BJ (cell line): ENCODE data around the gene CCDC71L. TPM values are rescaled to one million over a fixed set of nuclear protein-coding genes. Genes with fewer than 3 reads are reported as not detected.
"Not testable (repeated sequence)": the region's sequence is repeated elsewhere in the genome, so short reads cannot be mapped to it uniquely, and the experiment has no call there.

Experiments used
- CTCF ChIA-PET: fragments of 350-600 bp; formaldehyde crosslinking; extraction: SDS; loops from one replicate; lab custom pipeline; 2021; ENCODE audit warnings: antibody characterized with exemption, inconsistent platforms; lab: Yijun Ruan, JAX
- POLR2A ChIA-PET: fragments of 300-600 bp; sonication (Branson Sonifier 250); formaldehyde crosslinking; extraction: SDS; loops from one replicate; lab custom pipeline; 2021; ENCODE audit warnings: antibody characterized with exemption; lab: Charles Lee
- DNase-seq: peaks from one replicate; pipeline ENCODE4 v3.0.0-alpha.2; 2011; ENCODE audit warnings: low read depth
- H3K27me3 ChIP-seq: 2 replicates; pipeline ENCODE4 v1.6.0; 2011; ENCODE audit warnings: low read length; ENCODE audit not compliant: control insufficient read depth, insufficient read depth
- H3K36me3 ChIP-seq: 2 replicates; pipeline ENCODE4 v1.5.1; 2011; ENCODE audit warnings: low read length; ENCODE audit not compliant: control insufficient read depth, insufficient read depth
- H3K4me3 ChIP-seq: 2 replicates; pipeline ENCODE4 v1.5.1; 2011; ENCODE audit warnings: low read depth, mild to moderate bottlenecking, control low read depth, low read length
- polyA minus RNA-seq: library from RNA; depleted of rRNA, polyadenylated mRNA; stranded (reverse); fragments of >200 nt; gene quantifications from 2 replicates; pipeline ENCODE4 v1.2.3, GENCODE V29; 2011; rRNA and poly(A)+ RNA removed
- polyA plus RNA-seq: library from polyadenylated mRNA; depleted of rRNA; stranded (reverse); fragments of >200 nt; gene quantifications from 2 replicates; pipeline ENCODE4 v1.2.3, GENCODE V29; 2011; rRNA removed
- TF ChIP-seq, protein P1 (sequence below): IDR thresholded peaks from 2 replicates; pipeline ENCODE4 v1.5.1; 2011; ENCODE audit warnings: low read depth, mild to moderate bottlenecking, control low read depth, inconsistent platforms, low read length, moderate library complexity; ENCODE audit not compliant: insufficient read depth

Gene CCDC71L
- polyA plus RNA-seq, result 39.3 and 47.6 TPM in 2 replicates
- polyA minus RNA-seq, result 20.0 and 22.7 TPM in 2 replicates

GRCh38 chr7:106660862-106661720 is at the start of gene CCDC71L:
CCDC71L (minus strand) TSS chr7:106661158; CDS start chr7:106660896, 262 bp downstream.
- Histone ChIP-seq H3K36me3 (no peaks in the 10 kb centered on the region), H3K4me3 (peak within 1 kb of the TSS; percentile 99), H3K27me3 (no peaks in the 10 kb centered on the region)
- CTCF ChIA-PET, result interaction anchor here (0.7 to 4.8 kb wide), 25 partner anchors 9 to 484 kb away, joined by 3 to 53 read pairs (median 6); no protein-coding TSS in a partner anchor
- peak; percentile 84 for DNase-seq
- POLR2A ChIA-PET, result interaction anchor here (0.6 to 1.8 kb wide), 3 partner anchors 20 to 176 kb away, joined by 3 to 6 read pairs (median 3); no protein-coding TSS in a partner anchor
- TF ChIP-seq, protein P1, sequence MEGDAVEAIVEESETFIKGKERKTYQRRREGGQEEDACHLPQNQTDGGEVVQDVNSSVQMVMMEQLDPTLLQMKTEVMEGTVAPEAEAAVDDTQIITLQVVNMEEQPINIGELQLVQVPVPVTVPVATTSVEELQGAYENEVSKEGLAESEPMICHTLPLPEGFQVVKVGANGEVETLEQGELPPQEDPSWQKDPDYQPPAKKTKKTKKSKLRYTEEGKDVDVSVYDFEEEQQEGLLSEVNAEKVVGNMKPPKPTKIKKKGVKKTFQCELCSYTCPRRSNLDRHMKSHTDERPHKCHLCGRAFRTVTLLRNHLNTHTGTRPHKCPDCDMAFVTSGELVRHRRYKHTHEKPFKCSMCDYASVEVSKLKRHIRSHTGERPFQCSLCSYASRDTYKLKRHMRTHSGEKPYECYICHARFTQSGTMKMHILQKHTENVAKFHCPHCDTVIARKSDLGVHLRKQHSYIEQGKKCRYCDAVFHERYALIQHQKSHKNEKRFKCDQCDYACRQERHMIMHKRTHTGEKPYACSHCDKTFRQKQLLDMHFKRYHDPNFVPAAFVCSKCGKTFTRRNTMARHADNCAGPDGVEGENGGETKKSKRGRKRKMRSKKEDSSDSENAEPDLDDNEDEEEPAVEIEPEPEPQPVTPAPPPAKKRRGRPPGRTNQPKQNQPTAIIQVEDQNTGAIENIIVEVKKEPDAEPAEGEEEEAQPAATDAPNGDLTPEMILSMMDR, result no peak

- H3K27me3 ChIP-seq, CTCF ChIA-PET, DNase-seq, H3K36me3 ChIP-seq, H3K4me3 ChIP-seq, POLR2A ChIA-PET: not testable (repeated sequence)
Observed at GRCh38 chr7:106709604-106710003, 48.6 kb upstream of the CCDC71L start.

DNA sequence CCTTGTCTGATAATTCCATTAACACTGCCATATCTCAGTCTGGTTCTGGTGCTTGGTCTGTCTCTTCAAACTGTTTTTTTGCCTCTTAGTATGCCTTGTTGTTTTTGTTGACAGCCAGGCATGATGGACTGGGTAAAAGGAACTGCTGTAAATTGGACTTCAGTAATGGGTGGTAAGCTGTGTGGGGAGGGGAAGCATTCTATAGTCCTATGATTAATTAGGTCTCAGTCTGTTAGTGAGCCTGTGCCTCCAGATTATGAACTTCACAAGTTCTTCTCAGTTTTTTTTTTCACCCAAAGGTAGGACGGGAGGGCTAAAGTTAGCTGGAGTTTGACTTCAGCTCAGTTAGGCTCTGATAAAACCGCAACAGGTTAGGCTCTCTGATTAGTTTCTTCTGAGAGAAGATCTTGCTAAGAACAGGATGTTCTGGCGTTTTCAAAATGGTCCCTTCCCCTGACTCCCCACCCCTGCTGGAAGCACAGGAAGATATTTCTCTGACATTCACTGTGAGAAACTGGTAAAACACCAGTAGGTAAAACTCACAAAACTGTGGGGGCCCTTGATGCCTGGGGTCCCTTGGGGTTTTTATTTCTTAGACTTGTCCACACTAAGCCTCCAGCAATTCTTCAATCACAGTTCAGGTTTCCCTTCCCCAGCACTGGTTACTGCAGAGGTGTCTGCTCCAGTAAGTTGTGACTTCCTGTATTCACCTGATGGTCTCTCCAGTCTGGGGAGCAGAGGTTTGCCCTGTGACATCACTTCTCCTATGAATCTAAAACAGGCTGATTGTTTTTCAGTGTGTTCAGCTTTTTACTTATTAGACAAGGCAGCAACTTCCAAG is 43.3 kb upstream of the CCDC71L start:
- no peak for DNase-seq
- POLR2A ChIA-PET, result no interaction called here
- Histone ChIP-seq H3K27me3 (no peaks in the 10 kb centered on the region), H3K36me3 (no peaks in the 10 kb centered on the region), H3K4me3 (no peak overlapping the region)
- CTCF ChIA-PET, result interaction anchor here (0.8 kb wide), 1 partner anchor 533 kb away, joined by 3 read pairs; no protein-coding TSS in a partner anchor
- TF ChIP-seq, protein P1, result no peak

DNA sequence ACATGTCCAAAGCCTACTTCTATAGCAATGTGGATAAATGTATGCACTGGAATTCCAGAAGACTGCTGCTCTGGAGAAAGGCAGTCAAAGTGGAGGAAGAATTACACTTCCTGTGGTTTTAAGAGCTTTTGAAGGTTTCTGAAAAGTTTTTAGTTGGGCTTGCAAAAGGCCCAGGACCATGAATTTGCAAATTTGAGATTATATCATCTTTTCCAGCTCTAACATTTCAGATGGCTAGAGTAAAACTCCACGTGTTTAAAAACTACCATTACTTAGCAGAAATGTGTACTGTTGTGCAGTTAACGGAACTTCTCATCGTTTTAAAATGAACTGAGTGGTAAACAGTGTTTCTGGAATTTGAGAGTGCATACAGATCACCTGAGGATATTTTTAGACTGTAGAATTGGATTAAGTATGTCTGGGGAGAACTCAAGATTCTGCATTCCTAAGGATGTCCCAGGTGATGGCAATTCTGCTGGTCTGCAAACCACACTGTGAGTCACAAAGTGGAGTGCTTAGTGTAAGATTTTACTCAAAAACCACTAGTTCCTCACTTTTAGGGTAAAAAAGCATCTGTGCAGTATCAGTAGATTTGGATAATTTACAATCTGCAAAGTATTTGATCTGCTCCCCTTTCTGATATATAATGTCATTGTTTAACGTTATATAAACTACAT is 32.9 kb upstream of the CCDC71L start:
- CTCF ChIA-PET, result interaction anchor here (0.6 to 1.7 kb wide), 2 partner anchors 23 to 719 kb away, joined by 3 to 4 read pairs; no protein-coding TSS in a partner anchor

More for the DNA sequence above, 32.9 kb upstream of the CCDC71L start:
- Histone ChIP-seq H3K4me3 (no peak overlapping the region), H3K36me3 (no peaks in the 10 kb centered on the region), H3K27me3 (no peaks in the 10 kb centered on the region)
- TF ChIP-seq, protein P1, result no peak
- POLR2A ChIA-PET, result no interaction called here
- DNase-seq, result no peak
